A673 (cell line): ENCODE measurements around the gene TCP11L2. TPM values are rescaled to one million over a fixed set of nuclear protein-coding genes. Genes with fewer than 3 reads are reported as not detected.

Source experiments
- BruUV-seq: library from RNA; stranded (reverse); fragments of 400-500 nt; replicated peaks from 2 replicates; lab custom pipeline; 2021; lab: Mats Ljungman, UMichigan
- CTCF ChIA-PET: fragments of 300-600 bp; sonication (Branson Sonifier 250); formaldehyde crosslinking; loops from one replicate; lab custom pipeline; 2022; ENCODE audit warnings: antibody characterized with exemption; lab: Charles Lee
- POLR2A ChIA-PET: fragments of 300-600 bp; sonication (Branson Sonifier 250); formaldehyde crosslinking; loops from one replicate; lab custom pipeline; 2022; ENCODE audit warnings: antibody characterized with exemption; ENCODE audit not compliant: low non-redundant PET; lab: Charles Lee
- DNase-seq: peaks from one replicate; pipeline ENCODE4 v3.0.0-alpha.2; 2015; ENCODE audit warnings: low spot score
- H3K27ac ChIP-seq: fragments of 200-600 bp; sonication (generic); 2 replicates; pipeline ENCODE4 v1.5.1; 2016; ENCODE audit warnings: mixed run types, low read depth, mild to moderate bottlenecking, mixed read lengths, antibody characterized with exemption, low read length; ENCODE audit not compliant: poor library complexity, severe bottlenecking
- H3K27me3 ChIP-seq: fragments of 200-600 bp; sonication (generic); replicated peaks from 2 replicates; pipeline ENCODE4 v1.6.1; 2017; ENCODE audit warnings: mixed run types, low read depth, mild to moderate bottlenecking, mixed read lengths, antibody characterized with exemption, low read length; ENCODE audit not compliant: insufficient read depth, poor library complexity
- H3K36me3 ChIP-seq: fragments of 200-600 bp; sonication (generic); 2 replicates; pipeline ENCODE4 v1.6.1; 2016; ENCODE audit warnings: mixed run types, mild to moderate bottlenecking, mixed read lengths, antibody characterized with exemption, low read length; ENCODE audit not compliant: insufficient read depth, poor library complexity, severe bottlenecking
- H3K4me1 ChIP-seq: fragments of 200-600 bp; sonication (generic); 2 replicates; pipeline ENCODE4 v1.6.1; 2017; ENCODE audit warnings: mixed run types, mild to moderate bottlenecking, mixed read lengths, antibody characterized with exemption, low read length; ENCODE audit not compliant: insufficient read depth, poor library complexity, severe bottlenecking
- H3K4me3 ChIP-seq: fragments of 200-600 bp; sonication (generic); 2 replicates; pipeline ENCODE4 v1.5.1; 2016; ENCODE audit warnings: low read depth, mixed run types, mild to moderate bottlenecking, mixed read lengths, low read length; ENCODE audit not compliant: poor library complexity, severe bottlenecking
- H3K9me3 ChIP-seq: fragments of 200-600 bp; sonication (generic); 2 replicates; pipeline ENCODE4 v1.6.1; 2016; ENCODE audit warnings: mixed run types, low read depth, mild to moderate bottlenecking, mixed read lengths, antibody characterized with exemption, low read length; ENCODE audit not compliant: poor library complexity, severe bottlenecking
- EZH2 ChIP-seq: fragments of 200-600 bp; sonication (generic); IDR thresholded peaks from 2 replicates; pipeline ENCODE4 v1.6.1; 2017; ENCODE audit warnings: borderline replicate concordance, low read depth, mild to moderate bottlenecking, mixed read lengths, antibody characterized with exemption, low read length; ENCODE audit not compliant: poor library complexity, severe bottlenecking
- intact Hi-C: fragments of 100-400 bp; cut with micrococcal nuclease; formaldehyde crosslinking; loops from one replicate; pipeline ENCODE4 v1.10.0; 2022; ENCODE audit not compliant: unreplicated experiment
- total RNA-seq: library from RNA; stranded (reverse); gene quantifications from 2 replicates; pipeline ENCODE4 v1.2.3, GENCODE V29; 2021
- TF ChIP-seq, protein P1 (sequence below): fragments of 300-800, 200-600 bp; sonication (generic); conservative IDR thresholded peaks from 2 replicates; pipeline ENCODE4 v1.5.1; 2017; ENCODE audit warnings: low read depth, mild to moderate bottlenecking, antibody characterized with exemption, low read length, moderate library complexity, mixed read lengths

TCP11L2 gene
- total RNA-seq, 1 experiment from 2014 or later: 0.39 TPM

DNA sequence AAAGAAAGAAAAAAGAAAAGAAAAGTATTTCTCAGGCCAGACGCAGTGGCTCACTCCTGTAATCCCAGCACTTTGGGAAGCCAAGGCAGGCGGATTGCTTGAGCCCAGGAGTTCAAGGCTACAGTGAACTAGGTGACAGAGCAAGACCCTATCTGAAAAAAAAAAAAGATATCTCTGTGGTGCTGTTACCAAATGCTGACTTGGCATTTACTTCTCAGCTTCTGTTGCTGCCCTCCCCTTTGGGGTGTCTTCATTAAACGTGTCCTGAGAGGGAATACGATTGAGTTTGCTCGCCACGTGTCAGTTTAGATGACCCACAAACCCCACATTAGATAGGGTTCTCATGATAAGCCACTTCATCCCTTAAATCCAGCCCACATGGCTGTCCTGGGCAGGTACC lies 50.6 kb downstream of the TCP11L2 start:
- TF ChIP-seq, protein P1, sequence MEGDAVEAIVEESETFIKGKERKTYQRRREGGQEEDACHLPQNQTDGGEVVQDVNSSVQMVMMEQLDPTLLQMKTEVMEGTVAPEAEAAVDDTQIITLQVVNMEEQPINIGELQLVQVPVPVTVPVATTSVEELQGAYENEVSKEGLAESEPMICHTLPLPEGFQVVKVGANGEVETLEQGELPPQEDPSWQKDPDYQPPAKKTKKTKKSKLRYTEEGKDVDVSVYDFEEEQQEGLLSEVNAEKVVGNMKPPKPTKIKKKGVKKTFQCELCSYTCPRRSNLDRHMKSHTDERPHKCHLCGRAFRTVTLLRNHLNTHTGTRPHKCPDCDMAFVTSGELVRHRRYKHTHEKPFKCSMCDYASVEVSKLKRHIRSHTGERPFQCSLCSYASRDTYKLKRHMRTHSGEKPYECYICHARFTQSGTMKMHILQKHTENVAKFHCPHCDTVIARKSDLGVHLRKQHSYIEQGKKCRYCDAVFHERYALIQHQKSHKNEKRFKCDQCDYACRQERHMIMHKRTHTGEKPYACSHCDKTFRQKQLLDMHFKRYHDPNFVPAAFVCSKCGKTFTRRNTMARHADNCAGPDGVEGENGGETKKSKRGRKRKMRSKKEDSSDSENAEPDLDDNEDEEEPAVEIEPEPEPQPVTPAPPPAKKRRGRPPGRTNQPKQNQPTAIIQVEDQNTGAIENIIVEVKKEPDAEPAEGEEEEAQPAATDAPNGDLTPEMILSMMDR: no peak
- TF ChIP-seq EZH2: no peak
- DNase-seq: no peak
- H3K36me3 ChIP-seq: no peaks in the 10 kb centered on the region
- no peaks in the 10 kb centered on the region for H3K9me3 ChIP-seq
- ChIA-PET CTCF (no interaction called here), POLR2A (no interaction called here)
- H3K27me3 ChIP-seq: peaks cover 4% of the 10 kb centered on the region
- H3K27ac ChIP-seq: no peak overlapping the region
- BruUV-seq: no TSS peak
- peaks cover 3% of the 10 kb centered on the region for H3K4me1 ChIP-seq
- intact Hi-C loops: loop anchor here (10.0 kb wide), 1 partner anchor 128 kb away; no protein-coding TSS in a partner anchor
- no peak overlapping the region for H3K4me3 ChIP-seq

DNA sequence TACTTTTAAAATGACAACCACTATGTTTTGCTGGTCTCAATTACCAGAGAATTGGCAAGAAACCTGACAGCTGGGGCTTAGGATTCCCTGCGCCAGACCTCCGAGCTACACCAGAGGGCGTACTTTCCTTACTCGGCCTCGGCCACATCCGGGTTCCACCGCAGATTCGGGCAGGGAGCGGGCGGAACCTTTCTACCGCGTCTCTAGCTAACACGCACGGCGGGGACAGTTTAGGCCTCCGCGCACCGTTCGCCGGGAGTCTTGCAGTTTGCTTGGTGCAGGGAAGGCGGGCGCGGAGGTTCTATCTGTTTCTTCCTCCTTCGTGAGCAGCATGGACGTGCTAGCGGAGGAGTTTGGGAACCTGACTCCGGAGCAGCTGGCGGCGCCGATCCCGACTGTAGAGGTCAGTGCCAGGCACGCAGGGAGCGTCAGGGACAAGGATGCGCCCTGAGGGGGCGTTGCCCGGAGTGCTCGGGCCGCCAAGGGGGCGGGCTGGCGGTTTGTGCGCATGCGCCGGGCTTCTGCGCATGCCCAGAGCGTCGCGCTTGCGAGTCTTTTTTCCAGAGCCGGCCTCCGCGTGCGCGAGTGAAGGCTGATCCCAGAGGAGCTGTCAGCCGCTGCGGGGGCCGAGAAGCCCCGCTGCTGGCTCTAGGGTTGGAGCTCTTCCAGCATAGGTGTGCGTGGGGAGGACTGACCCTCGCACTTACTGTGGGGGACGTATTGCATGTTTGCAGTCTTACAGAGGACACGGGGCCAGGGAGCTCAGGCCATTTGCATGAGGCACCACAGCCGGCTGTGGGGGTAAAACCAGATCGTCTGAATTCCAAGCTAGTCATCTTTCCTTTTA lies 55.2 kb downstream of the TCP11L2 start, which contains the start of gene POLR3B:
TSS of gene POLR3B (plus strand) at position 200 of the 847 bp plus-strand sequence. CDS start at position 332, 132 bp downstream.
- BruUV-seq: no TSS peak
- peak; percentile 97 for DNase-seq
- Histone ChIP-seq H3K27ac (peak within 1 kb of the TSS; percentile 89), H3K4me3 (peak within 1 kb of the TSS; percentile 70), H3K4me1 (peaks cover 8% of the 10 kb centered on the region), H3K9me3 (no peaks in the 10 kb centered on the region), H3K36me3 (no peaks in the 10 kb centered on the region), H3K27me3 (no peaks in the 10 kb centered on the region)
- intact Hi-C loops: loop anchor here (2.0 to 10.0 kb wide), 2 partner anchors 133 to 563 kb away; no protein-coding TSS in a partner anchor
- POLR2A ChIA-PET: no interaction called here
- CTCF ChIA-PET: interaction anchor here (0.6 to 2.1 kb wide), 8 partner anchors 9 to 562 kb away, joined by 3 to 14 read pairs (median 3); no protein-coding TSS in a partner anchor
- no peak for TF ChIP-seq EZH2
- TF ChIP-seq, protein P1: peak; percentile 92

DNA sequence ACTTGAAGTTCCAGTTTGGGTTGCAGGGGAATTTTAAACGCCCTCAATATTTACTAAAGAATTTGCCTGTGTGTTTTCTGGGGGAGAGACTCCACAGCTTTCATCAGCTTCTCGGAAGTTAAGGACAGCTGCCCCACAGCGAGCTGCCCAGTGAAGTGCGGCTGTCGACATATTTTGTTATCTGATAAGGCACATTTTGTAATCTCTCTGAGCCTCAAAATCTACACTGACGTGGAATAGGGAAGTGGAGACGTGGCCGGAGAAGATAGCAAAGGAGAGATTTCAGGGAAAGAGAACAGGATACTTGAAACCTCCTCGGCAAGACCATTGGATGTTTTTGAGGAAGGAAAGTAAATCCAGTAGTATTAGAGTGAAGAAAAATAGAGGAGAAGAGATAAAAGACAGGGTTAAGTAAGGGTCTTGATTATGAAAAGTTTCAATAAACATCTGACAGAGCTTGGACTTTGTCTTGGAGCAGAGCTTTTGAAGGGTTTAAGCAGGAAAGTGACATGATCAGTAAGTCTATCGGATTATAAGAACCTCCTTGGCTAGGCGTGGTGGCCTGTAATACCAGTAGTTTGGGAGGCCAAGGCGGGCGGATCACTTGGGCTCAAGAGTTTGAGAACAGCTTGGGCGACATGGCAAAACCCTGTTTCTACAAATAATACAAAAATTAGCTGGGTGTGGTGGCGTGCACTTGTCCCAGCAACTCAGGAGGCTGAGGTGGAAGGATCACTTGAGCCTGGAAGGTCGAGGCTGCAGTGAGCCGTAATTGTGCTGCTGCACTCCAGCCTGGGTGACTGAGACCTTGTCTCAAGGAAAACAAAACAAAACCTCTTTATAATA lies 56.1 kb downstream of the TCP11L2 start:
- no peak for TF ChIP-seq EZH2
- TF ChIP-seq, protein P1: no peak

More for the DNA sequence above, 56.1 kb downstream of the TCP11L2 start:
- peak overlapping the region; percentile 89 for H3K27ac ChIP-seq
- ChIA-PET POLR2A (no interaction called here), CTCF (interaction anchor here (1.0 to 2.1 kb wide), 3 partner anchors 131 to 561 kb away, joined by 3 to 14 read pairs (median 14); no protein-coding TSS in a partner anchor)
- TSS peak; percentile 58 for BruUV-seq
- intact Hi-C loops: loop anchor here (10.0 kb wide), 1 partner anchor 134 kb away; no protein-coding TSS in a partner anchor
- no peaks in the 10 kb centered on the region for H3K9me3 ChIP-seq
- H3K4me1 ChIP-seq: peaks cover 8% of the 10 kb centered on the region
- no peaks in the 10 kb centered on the region for H3K27me3 ChIP-seq
- no peak for DNase-seq
- no peaks in the 10 kb centered on the region for H3K36me3 ChIP-seq
- H3K4me3 ChIP-seq: peak overlapping the region; percentile 70
